GM12874 (cell line): ENCODE results near the gene ZNF571.

ENCODE experiments used
- TF ChIP-seq, protein P1 (sequence below): IDR thresholded peaks from 2 replicates; pipeline ENCODE4 v1.5.1; 2011; ENCODE audit warnings: low read depth, mild to moderate bottlenecking, control low read depth, low read length, moderate library complexity; ENCODE audit not compliant: insufficient read depth

Gene ZNF571

GRCh38 chr19:37594304-37594981 lies at the start of gene ZNF571, which contains the start of gene ZNF540:
Gene ZNF571 (minus strand): TSS chr19:37594792. CDS start chr19:37586676, 8,116 bp downstream.
Gene ZNF540 (plus strand): TSS chr19:37594876. CDS start chr19:37598448, 3,572 bp downstream.
- TF ChIP-seq, protein P1, sequence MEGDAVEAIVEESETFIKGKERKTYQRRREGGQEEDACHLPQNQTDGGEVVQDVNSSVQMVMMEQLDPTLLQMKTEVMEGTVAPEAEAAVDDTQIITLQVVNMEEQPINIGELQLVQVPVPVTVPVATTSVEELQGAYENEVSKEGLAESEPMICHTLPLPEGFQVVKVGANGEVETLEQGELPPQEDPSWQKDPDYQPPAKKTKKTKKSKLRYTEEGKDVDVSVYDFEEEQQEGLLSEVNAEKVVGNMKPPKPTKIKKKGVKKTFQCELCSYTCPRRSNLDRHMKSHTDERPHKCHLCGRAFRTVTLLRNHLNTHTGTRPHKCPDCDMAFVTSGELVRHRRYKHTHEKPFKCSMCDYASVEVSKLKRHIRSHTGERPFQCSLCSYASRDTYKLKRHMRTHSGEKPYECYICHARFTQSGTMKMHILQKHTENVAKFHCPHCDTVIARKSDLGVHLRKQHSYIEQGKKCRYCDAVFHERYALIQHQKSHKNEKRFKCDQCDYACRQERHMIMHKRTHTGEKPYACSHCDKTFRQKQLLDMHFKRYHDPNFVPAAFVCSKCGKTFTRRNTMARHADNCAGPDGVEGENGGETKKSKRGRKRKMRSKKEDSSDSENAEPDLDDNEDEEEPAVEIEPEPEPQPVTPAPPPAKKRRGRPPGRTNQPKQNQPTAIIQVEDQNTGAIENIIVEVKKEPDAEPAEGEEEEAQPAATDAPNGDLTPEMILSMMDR = no peak

GRCh38 chr19:37635076-37636056 lies 40.8 kb upstream of the ZNF571 start:
- TF ChIP-seq, protein P1 = no peak

GRCh38 chr19:37594982-37595382 lies 390 bp upstream of the ZNF571 start:
- TF ChIP-seq, protein P1 = no peak

DNA sequence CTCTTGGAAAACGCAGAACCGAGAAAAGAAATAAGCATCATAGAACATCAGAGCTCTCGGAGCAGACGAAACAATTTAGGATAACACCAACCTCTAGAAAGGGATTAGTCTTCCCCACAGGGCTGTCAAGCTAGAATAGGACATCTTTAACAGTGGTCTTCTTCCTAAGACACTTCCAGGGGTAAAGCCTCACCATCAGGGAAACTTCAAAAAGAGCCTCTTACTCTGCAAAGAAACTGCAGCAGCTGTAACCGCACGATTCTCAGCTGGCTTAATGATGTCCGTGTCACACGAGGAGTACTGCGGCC lies 642 bp downstream of the ZNF571 start:
- TF ChIP-seq, protein P1 = no peak

DNA sequence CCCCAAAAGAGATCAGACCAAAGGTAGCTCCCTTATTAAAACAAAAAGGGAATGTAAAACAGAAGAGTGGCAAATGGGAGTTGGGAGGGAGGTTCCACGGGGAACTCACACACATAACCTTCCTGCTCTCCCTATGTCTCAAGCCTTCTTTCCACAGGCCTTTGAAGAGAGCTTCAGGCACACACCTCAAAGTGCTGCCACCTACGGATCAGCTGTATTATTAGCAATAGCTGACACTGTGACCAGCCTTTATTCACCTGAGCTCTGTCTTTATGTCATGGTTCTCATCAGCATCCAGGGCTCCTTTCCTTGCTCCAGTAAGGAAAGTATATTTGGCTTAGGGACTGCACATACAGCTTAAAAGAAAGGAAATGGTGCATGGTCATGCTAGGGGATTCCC lies 11.3 kb downstream of the ZNF571 start:
- TF ChIP-seq, protein P1 = 0 out of 2 replicates have a peak, but pooled peaks have one; percentile 9

GRCh38 chr19:37572203-37572602 lies 22.4 kb downstream of the ZNF571 start:
- TF ChIP-seq, protein P1 = no peak

DNA sequence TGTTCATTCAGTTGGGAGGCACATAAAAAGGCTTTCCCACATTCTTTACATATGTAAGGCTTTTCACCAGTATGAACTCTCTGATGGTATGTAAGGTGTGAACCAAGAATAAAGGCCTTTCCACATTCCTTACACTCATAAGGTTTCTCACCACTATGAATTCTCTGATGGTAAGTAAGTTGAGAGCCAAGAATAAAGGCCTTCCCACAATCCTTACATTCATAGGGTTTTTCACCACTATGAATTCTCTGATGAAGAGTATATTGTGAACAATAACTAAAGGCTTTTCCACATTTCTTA lies 29.3 kb downstream of the ZNF571 start:
- TF ChIP-seq, protein P1 = no peak
